COR-L47 (cell line): ENCODE measurements around the gene GAPVD1.
"Not testable (repeated sequence)": the region's sequence is repeated elsewhere in the genome, so short reads cannot be mapped to it uniquely, and the experiment has no call there.

ENCODE experiments used
- DNase-seq: peaks from one replicate; lab custom pipeline; 2025; lab: John Stamatoyannopoulos, UW

GAPVD1 gene

DNA sequence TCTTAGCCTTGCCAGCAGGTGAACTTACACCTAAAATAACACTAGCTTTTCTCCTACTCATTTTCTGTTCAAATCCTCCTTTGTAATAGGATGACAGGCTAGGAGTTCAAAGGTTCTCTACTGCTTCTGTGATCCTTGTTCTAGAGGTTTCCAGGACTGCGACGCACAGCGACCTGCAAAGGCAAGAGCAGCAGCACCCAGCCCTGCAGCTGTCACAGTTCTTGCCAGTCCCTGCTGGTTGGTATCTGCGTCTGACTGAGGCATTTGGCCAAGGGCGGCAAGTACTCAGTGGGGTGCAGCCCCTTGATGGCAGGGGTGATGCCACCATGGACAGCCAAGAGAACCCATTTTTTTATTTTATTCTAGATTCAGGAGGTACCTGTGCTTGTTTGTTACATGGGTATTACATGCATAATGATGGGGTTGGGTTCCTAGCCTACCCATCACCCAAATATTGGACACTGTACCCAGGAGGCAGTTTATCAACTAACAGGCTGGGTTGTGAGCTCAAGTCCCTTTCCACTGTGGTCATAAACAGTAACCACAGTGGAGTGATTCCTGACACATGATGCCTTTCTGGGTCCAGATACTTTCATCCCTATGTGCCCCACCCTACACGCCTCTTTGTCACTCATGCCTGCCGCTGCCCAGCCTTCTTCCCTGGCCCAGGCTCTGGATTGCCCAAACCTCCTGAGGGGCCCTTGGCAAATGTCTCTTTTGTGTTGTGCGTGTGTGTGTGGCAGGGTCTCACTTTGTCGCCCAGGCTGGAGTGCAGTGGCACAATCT is 111.0 kb downstream of the GAPVD1 start:
- DNase-seq = no peak

DNA sequence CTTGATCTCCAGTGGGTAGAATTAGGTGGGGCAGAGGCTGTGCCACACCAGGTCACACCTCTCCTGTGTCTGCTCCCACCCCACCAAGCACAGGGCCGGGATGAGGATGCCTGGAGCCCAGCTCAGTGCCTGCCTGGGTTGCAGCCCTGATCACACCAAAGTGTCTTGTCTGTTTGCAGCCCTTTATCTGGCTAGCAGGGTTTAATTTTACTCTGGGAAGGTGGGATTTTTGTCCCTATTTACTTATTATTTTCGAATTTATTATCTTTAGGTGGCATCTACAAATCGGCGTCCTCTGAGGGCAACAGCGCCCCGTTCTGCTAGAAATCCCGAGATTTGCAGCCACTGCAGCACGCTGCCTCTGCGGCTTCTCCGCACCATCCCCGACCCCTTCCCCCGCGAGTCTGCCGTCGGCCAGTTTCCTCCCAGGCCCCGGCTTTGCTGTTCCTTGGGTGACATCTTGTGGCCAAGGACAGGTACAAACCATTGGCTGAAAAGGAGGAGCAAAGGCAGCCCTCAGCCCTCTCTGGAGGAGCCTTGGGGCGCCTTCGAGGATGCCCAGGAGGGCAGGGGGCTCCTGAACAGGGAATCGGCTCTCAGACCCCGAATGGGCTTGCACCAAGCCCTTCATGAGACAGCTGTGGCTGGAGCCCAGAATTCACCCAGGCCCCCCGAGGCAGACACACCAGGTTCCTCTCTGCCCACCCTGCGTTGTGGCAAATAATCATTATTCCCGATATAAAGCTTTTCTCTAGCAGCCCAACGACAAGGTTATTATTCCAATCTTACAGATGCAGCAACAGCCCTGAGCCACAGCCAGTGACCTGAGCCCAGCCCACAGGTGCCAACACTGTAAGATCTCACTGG is 113.0 kb downstream of the GAPVD1 start:
- DNase-seq = peak; percentile 79

DNA sequence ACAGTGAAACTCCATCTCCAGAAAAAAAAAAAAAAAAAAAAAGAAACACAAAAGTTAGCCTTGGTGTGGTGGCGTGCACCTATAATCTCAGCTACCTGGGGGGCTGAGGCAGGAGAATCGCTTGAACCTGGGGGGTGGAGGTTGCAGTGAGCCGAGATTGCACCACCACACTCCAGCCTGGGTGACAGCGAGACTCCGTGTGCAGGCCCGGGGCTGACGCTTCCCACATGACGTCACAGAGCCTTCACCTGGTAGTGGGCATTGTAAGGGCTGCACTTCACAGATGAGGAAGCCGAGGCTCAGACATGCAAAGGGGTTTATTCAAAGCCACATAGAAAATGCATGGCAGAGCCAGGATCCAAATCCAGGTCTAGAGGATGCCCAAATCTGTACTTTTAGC is 114.2 kb downstream of the GAPVD1 start:
- DNase-seq = no peak

DNA sequence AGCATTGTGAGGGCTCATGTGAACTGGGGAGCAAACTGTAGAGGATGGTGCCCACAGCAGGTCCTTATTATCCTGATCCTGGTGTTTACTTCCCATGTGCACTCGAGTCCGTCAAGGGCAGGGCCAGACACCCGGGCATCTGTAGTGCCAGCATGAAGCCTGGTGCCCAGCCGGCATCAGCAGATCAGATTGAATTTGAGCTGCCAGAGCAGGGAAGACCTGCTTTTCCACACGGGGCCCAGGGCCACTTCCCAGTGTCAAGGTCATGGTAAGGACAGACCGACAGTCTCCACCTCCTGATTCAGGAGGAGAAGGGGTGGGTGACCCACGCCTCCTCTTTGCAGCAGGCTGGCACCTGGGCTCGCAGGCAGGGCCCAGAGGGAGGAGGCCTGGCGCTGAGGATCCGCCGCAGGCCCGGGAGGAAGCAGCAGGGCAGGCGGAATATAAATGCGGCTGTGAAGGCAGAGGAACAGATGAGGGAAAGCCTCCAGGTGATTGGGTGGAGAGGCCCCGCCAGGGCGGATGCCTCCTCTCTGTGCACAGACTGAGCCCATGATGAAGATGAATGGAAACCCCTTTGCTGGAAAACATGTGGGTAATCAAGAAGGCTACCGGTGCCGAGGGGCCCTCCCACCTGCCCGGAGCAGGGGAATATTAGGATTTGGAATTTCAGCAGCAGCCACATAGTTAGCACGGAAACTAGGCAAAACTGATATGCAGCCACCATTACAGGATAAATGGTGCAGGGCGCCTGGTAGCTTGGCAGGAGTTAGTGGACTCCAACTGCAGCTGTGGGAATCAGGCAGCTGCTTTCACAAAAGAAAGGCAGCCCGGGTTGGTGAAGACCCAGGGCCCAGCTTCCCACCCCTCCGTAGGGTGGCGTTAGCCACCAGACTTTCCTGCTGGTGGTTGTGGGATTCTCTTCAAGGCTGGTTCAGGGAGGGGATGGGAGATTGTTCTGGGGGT is 114.9 kb downstream of the GAPVD1 start:
- no peak for DNase-seq

DNA sequence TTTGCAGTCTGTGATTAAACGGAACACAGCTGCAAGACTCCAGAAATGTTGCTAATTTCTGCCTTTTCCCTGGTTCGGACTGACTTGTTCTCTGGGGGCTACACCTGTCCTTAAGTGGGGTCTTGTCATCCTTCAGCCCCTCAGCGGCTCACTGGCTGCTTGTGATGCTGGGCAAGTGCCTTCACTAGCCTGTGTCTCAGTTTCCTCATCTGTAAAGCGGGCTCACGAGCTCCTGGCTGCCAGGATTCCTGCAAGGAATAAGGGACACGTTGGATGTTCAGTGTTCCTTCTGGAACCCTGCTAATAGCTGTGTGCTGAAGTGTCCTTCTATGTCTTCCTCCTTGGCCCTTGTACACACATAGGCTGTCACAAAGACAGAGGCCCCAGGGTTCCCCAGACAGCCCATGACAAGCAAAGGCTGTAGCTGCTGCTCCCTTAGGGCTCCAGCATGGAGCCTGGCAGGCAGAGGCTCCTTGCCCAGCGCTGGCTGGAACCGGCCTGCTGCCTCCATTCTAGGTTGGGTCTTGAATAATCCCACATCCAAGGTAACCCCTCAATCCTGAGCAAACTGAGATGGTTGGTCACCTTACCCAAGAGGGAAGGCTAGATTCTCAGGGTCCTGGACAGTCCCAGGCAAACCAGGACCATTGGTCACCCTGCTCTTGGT is 116.1 kb downstream of the GAPVD1 start:
- no peak for DNase-seq

DNA sequence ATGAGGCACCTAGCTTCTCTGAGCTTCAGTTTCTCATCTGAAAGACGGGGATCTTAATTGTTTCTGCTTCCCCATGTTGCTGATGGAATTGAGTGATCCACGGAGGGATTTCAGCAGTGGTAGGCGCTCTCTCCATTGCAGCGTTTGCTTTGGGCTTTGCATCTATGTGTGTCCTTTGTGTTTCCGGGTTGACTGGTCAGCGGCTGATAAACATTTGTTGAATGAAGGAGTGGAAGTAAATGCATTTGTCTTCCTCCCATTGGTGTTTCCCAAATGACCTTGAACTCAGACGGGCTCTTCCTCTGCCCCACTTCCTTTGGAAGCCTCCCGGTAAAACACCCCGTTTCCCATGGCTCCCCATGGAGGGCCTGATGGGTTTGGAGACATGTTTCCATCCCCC is 117.2 kb downstream of the GAPVD1 start:
- DNase-seq = no peak

DNA sequence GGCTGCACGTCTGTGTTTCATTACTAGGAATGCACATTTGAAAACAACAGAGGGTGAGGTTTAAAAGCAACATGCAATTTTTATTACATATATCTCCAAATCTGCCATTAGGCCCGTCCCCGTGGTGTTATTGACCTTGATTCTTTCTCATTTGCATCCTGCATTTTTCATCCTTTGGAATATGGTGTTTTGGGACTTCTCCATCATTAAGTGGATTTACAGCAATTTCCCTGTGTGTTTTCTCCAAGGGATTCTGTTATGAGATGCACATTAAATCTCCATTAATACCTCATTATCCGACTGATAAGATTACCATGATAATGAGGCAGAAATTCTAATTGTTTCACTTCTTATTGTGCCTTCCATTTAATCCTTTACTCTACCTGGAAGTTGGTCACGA is 117.6 kb downstream of the GAPVD1 start:
- no peak for DNase-seq

DNA sequence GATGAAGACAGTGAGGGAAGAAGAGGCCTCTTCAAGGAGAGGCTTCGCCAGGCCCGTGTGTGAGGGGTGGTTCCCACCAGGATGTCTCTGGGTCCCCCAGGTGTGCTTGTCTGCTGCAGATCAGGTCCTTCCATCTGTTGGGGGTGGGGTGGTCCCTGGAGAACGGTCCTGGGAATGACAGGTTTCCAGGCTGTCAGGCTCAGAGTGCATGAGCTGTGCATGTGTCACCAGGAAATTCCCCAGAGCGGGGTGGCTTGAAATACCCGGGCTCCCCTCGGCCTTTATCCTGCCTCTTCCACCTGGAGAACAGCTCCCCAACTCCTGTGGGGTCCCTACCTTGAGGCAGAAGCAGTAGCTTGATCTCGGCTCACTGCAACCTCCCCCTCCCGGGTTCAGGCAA is 118.8 kb downstream of the GAPVD1 start:
- no peak for DNase-seq

DNA sequence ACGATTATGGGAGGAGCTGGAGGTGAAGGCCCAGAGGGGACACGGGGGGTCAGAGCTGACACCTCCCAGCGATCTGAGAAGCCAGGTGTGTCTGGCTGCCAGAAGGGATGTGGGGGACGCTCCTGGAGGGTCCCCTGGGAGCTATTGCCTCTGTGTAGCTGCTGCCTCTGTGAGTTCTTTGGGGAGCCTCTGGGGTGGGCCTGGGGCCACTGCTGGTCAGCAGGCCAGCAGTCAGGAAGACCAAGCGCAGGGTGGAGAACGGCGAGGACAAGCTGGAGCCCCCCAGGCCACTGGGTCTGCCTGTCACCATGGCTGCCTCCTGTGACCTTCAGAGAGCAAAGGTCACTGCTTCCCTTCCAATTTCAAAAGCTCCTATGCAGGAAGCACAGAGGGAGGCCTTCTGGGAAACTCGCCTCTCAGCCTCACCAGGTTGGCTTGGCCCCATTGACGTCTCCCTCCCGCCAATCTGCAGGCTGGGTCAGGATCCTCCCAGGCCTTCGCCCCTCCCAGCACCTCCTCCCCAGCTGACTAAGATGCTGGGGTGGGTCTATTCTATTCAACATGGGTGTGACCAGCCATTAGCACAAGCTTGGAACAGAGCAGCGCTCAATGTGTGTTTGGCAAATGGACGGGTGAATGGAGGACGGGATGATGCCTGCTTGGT is 126.4 kb downstream of the GAPVD1 start:
- DNase-seq = no peak

DNA sequence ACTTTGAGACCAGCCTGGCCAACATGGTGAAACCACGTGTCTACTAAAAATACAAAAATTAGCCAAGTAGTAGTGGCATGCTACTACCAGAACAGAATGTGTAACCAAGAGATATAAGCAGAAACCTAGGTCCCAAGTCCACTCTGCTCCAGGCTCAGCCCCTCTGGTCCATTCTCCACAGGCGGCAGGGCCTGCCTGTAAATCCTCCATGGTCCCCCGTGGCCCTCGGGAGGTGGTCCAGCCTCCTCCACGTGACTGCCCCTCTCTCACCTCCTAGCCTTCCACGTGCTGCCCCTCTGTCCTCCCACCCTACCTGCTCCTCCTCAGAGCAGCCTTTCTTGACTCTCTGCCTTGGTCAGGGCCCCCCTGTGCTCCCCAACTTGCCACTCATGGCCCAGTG is 127.4 kb downstream of the GAPVD1 start:
- no peak for DNase-seq

DNA sequence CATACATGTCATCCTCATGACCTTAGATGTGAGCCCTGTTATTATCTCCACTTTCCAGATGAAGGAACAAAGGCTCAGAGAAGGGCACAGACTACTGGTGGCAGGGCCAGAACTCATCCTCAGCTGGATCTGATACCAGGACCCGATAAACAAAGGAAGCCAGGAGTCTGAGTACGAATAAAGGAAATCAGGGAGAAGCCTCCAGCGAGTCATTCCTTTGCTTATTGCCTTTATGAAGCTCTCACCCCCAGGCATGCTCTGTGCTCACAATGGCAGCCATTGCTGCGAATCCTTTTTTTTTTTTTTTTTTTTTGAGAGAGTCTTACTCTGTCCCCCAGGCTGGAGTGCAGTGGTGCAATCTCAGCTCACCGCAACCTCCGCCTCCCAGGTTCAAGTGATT is 130.1 kb downstream of the GAPVD1 start:
- DNase-seq = no peak

DNA sequence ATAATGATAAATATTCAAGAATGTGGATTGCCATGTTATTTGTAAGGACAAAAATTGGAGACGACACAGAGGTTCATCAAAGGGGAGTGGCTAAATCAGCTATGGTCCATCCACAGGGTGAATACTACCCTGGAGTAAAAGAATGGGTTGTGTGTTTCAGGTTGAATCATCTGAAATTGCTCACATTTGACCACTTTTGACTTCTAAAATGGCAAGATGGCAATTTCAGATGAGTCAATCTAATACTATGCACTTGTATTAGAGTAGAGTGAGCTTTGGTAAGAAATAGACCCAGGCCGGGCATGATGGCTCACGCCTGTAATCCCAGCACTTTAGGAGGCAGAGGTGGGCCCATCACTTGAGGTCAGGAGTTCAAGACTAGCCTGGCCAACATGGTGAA is 131.8 kb downstream of the GAPVD1 start:
- DNase-seq = no peak

DNA sequence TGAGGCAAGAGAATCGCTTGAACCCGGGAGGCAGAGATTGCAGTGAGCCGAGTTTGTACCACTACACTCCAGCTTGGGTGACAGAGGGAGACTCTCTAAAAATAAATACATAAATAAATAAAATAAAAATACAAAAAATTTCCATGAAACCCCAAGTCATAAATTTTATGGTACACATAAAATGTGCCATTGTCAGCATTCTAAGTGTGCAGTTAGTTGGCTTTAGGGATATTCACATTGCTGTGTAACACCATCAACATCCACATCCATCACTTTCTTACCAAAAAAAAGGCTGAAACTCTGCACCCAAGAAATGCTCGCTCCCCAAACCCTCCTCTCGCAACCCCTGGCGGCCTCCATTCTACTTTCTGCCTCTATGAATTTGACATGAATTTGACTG is 135.2 kb downstream of the GAPVD1 start:
- DNase-seq = no peak

DNA sequence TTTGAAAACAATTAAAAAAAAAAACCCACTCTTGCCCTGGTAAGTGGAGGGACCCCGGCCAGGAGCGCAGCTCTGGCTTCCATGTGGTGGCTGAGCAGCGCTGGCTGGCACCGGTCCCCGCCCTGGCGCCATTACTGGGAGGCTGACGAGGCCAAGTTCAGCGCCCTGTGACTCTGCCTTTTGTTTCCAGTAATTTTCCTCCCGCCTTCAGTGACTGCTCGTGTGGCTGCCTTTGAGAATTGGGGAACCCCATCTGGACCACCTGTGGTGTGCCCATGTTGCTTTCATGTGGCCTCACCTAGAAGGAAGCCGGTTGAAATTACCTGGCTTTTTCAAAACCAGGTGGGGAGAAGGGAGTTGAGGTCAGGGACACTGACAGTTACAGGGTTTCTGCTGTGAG is 136.1 kb downstream of the GAPVD1 start:
- peak; percentile 82 for DNase-seq

DNA sequence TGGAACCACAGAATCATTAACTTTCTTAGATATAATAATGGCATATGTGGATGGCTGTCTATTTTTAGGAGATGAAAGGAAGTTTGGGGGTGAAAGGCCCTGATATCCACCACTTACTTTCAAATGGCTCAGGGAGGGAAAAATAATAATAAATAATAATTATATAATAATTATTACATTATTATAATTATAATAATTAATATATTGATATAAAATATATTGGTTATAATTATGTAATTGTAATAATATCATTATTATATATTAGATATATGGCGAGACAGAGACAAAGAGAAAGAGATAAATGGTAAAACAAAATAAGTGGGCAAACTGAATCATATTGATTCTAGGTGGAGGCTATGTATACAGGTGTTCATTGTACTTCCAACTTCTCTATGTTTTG is 136.6 kb downstream of the GAPVD1 start:
- DNase-seq = no peak

DNA sequence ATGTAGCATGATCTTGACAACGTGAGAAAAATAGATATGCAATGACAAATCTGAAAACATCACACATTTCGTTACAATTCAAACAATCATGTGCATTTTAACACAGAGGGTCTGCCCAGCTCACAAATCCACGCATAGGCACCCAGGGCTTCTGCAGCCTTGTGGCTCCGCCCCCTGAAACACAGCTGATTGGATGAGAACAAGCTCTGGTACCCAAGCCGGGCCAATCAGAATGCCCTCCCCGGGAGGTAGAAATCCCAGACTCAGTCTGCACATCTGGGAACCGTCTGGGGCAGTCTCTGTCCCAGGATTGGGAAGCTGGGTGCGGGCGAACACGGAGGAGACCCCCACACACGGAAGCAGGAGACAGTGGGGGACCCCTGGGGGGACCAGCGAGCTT is 137.5 kb downstream of the GAPVD1 start:
- no peak for DNase-seq

DNA sequence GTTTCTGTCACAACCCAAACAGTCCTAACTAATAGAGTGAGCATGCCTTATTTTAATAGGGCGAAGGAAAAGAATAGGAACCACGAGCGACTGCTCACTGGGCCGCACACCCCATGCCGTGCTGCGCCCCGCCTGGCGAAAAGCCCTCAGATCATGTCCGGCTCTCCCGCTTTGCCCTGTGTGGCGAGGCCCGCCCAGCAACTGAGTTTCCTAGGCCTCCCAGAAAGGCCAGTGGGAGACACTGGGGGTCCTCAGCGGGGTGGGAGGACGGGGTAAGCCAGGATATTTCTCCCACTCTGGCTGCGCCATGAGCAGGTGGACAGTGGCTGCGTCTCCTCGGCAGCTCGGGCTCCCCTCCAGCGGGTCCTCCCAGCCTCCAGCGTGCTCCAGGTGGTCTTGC is 138.0 kb downstream of the GAPVD1 start:
- no peak for DNase-seq

DNA sequence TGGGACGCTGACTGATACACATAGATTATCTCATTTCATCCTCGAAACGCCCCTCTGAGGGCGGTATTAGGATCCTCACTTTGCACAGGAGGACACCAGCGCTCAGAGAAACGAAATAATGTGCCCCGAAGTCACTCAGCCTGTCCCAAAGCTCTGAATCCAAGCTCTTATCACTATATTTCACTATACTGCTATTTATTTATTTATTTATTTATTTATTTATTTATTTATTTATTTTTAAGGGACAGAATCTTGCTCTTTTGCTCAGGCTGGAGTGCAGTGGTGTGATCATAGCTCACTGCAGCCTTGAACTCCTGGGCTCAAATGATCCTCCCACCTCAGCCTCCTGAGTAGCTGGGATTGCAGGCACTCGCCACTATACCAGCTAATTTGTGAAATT is 138.6 kb downstream of the GAPVD1 start:
- not testable (repeated sequence) for DNase-seq

DNA sequence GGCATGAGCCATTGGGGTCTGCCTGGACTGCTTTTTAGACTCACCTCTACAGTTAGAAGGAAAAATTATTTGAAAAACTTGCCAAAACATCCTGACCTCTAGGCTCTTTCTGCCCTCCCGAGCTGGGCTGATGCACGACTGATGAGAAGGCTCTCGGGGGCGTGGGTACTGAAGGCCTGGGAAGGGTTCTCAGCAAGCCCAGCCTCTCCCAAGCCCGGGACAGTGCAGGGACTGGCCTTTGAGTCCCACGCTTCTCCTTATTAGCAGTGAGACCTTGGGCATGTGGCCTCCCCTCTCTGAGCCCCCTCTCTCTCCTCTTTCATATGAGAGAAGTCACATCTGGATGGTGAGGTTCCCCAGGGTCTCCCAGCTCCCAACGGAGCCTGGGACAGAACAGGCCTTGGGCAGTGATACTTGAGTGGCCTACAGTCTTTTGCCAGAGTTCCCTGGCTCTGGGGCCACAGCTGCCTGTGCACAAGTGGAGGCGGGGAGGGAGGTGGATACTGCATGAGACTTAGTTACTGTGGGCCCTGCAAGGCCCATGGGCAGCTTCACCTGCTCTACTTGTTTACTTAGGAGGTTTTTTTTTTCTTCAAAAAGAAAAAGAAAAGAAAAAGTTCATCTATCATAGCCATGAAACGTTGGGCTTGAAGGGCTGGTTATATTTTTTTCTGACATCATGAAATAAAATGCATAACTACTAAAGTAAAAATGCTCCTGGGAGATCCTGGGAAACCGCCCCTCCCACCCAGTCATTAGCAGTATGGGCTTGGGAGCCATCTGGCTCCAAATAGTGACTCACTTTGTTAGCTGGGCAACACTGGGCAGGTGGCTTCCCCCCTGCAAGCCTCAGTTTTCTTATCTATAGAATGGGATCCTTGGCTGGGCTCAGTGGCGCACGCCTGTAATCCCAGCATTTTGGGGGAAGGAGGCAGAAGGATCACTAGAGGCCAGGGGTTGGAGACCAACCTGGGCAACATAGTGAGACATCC is 139.4 kb downstream of the GAPVD1 start:
- DNase-seq = no peak

DNA sequence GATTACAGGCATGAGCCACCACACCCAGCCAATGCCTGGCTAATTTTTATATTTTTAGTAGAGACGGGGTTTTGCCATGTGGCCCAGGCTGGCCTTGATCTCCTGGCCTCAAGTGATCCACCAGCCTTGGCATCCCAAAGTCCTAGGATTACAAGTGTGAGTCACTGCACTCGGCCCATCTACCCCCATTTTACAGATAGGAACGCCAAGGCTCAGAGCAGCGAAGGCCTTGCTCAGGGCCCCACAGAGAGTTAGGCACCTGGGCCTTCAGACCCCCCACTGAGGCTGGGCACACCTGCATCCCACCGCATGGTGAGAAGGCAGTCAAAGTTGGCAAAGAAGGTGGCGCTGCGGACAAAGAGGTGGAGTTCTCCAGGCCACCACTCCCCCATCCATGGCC is 143.1 kb downstream of the GAPVD1 start:
- no peak for DNase-seq
